DMS 273 treated with DMSO at 0.1 percent for 48 hours (cell line): ENCODE results near the gene GDI1.

Experiments used
- DNase-seq: peaks from one replicate; lab custom pipeline; 2025; lab: John Stamatoyannopoulos, UW

Gene GDI1

GRCh38 chrX:154462396-154462795, 25.4 kb downstream of the GDI1 start:
- no peak for DNase-seq

- DNase-seq: no peak
These were observed 26.8 kb downstream of the GDI1 start for GRCh38 chrX:154463611-154464220.

- DNase-seq: no peak
These were observed 27.9 kb downstream of the GDI1 start for GRCh38 chrX:154464806-154465365.

- no peak for DNase-seq
These were observed 28.6 kb downstream of the GDI1 start for GRCh38 chrX:154465601-154466000.

- no peak for DNase-seq
These were observed 29.1 kb downstream of the GDI1 start for GRCh38 chrX:154466036-154466435.

- no peak for DNase-seq
These were observed 30.0 kb downstream of the GDI1 start for GRCh38 chrX:154466907-154467306.

GRCh38 chrX:154467556-154467955, 30.6 kb downstream of the GDI1 start:
- DNase-seq: no peak

GRCh38 chrX:154468217-154468616, 31.3 kb downstream of the GDI1 start:
- no peak for DNase-seq

GRCh38 chrX:154469114-154469513, 32.2 kb downstream of the GDI1 start:
- DNase-seq: no peak

GRCh38 chrX:154469880-154470279, 32.9 kb downstream of the GDI1 start:
- DNase-seq: no peak

GRCh38 chrX:154470434-154470833, 33.5 kb downstream of the GDI1 start:
- no peak for DNase-seq

GRCh38 chrX:154470914-154471568, 34.1 kb downstream of the GDI1 start:
- no peak for DNase-seq

- no peak for DNase-seq
These were observed 35.1 kb downstream of the GDI1 start for GRCh38 chrX:154471839-154472684.

GRCh38 chrX:154472685-154473632, 36.0 kb downstream of the GDI1 start:
- DNase-seq: no peak

- no peak for DNase-seq
These were observed 36.7 kb downstream of the GDI1 start for GRCh38 chrX:154473683-154474082.

GRCh38 chrX:154476821-154477220, 39.9 kb downstream of the GDI1 start:
- DNase-seq: no peak

- DNase-seq: no peak
These were observed 41.0 kb downstream of the GDI1 start for GRCh38 chrX:154477891-154478477.

GRCh38 chrX:154478728-154479622, 42.0 kb downstream of the GDI1 start, which contains the start of gene LAGE3:
Gene LAGE3 (minus strand): TSS chrX:154479281. CDS start chrX:154478915, 366 bp downstream.
- peak; percentile 31 for DNase-seq

- DNase-seq: no peak
These were observed 44.2 kb downstream of the GDI1 start for GRCh38 chrX:154481195-154481594.
